ENCODE data around the gene SYNC.
"Not testable (repeated sequence)": the region's sequence is repeated elsewhere in the genome, so short reads cannot be mapped to it uniquely, and the experiment has no call there.

SYNC gene

DNA sequence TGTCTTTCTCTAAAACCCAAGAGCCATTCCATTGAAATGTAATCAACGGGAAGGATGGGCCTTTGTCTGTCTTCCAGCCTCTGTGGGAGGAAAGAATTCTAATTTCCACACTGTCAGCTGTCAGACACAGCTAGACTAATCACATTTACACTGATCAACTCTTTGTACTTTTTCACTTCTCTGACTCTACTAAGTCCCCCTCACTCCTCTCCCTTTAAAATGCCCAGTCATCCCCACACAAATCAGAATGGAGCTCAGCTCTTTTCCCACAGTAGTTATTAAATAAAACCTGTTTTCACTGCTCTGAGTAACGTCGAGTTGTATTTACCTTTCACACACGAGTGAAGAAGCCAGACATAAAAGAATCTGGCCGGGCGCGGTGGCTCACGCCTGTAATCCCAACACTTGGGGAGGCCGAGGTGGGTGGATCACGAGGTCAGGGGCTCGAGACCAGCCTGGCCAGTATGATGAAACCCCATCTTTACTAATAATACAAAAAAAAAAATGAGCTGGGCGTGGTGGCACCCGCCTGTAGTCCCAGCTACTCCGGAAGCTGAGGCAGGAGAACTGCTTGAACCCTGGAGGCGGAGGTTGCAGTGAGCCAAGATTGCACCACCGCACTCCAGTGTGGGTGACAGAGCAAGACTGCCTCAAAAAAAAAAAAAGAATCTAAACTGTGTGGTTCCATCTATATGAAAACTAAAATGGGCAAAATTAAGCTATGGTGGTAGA is 65.5 kb downstream of the SYNC start:
- Histone ChIP-seq H3K27ac (ENCODE audit: low read depth, low read length, severe bottlenecking) (no peak overlapping the region), H3K4me1 (ENCODE audit: control insufficient read depth, insufficient read depth, low read length, poor library complexity, severe bottlenecking) (no peaks in the 10 kb centered on the region), H3K36me3 (ENCODE audit: control insufficient read depth, insufficient read depth, low read length) (peaks cover 41% of the 10 kb centered on the region), H3K4me3 (ENCODE audit: extremely low read depth, insufficient read depth, low read length, poor library complexity, severe bottlenecking) (no peak overlapping the region), H3K9me3 (ENCODE audit: control insufficient read depth, low read length) (no peaks in the 10 kb centered on the region)
- WGBS, 2 experiments (ENCODE audit: insufficient coverage in 2 of 2): 81 to 83% methylated on average over 11 of the region's 16 CpGs

DNA sequence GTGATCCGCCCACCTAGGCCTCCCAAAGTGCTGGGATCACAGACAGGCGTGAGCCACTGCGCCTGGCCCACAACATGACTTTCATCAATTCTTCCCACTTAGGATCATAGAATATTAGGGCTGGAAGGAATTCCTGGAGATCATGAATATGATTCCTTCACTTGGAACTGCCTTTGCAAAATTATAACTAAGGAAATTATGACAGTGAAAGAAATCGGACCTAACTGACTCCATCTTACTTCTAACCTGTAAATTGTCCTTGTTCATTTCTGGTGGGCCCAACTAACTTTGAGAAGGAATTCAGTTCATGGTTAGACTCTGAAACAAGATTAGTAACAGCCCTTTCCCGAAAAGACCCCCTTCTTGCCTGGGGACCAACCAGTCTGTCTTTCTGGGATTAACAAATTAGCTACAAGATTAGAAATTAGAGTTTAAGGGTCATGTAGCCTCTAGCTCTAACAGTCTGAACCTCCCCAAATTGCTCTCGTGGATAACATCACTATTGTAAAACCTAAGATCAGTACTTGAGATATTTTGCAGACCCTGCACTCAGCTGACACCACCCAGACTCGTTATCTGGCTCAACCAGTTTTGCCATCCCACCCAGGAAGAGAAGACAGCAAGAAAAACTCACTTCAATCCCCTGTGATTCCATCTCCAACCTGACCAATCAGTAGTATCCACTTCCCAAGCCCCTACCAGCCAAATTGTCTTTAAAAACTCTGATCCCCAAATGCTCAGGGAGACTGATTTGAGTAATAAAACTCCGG is 66.9 kb downstream of the SYNC start:
- H3K27ac ChIP-seq (ENCODE audit: low read depth, low read length, severe bottlenecking): no peak overlapping the region
- H3K4me1 ChIP-seq (ENCODE audit: control insufficient read depth, insufficient read depth, low read length, poor library complexity, severe bottlenecking): no peaks in the 10 kb centered on the region
- WGBS, 2 experiments (ENCODE audit: insufficient coverage in 2 of 2): 92 to 94% methylated on average over 4 of the region's 8 CpGs
- no peak overlapping the region for H3K4me3 ChIP-seq (ENCODE audit: extremely low read depth, insufficient read depth, low read length, poor library complexity, severe bottlenecking)
- H3K36me3 ChIP-seq (ENCODE audit: control insufficient read depth, insufficient read depth, low read length): peaks cover 42% of the 10 kb centered on the region
- no peaks in the 10 kb centered on the region for H3K9me3 ChIP-seq (ENCODE audit: control insufficient read depth, low read length)

DNA sequence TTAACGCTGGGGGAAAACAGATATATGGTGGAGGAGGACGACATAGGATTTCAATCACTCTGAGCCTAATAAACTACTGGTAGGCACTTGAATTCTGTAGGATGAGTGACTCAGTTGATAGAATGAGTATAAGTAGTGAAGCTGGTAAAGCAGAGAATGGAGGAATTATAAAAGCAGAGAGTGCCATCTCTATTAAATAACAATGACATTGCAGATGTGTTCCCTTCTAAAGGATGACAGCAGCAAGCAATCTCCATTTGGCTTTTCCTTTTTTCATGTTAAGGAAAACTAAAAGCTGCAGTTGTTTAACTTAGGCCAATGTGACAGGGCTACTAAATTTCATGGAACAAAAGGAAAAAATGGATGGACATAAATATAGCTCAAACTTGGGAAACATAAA is 69.7 kb downstream of the SYNC start:
- Histone ChIP-seq H3K36me3 (ENCODE audit: control insufficient read depth, insufficient read depth, low read length) (peaks cover 48% of the 10 kb centered on the region), H3K9me3 (ENCODE audit: control insufficient read depth, low read length) (no peaks in the 10 kb centered on the region), H3K27ac (ENCODE audit: low read depth, low read length, severe bottlenecking) (no peak overlapping the region), H3K4me1 (ENCODE audit: control insufficient read depth, insufficient read depth, low read length, poor library complexity, severe bottlenecking) (no peaks in the 10 kb centered on the region), H3K4me3 (ENCODE audit: extremely low read depth, insufficient read depth, low read length, poor library complexity, severe bottlenecking) (no peak overlapping the region)
- 75 to 80% methylated on average over 1 to 2 of the region's 2 CpGs for WGBS, 2 experiments (ENCODE audit: insufficient coverage in 2 of 2)

DNA sequence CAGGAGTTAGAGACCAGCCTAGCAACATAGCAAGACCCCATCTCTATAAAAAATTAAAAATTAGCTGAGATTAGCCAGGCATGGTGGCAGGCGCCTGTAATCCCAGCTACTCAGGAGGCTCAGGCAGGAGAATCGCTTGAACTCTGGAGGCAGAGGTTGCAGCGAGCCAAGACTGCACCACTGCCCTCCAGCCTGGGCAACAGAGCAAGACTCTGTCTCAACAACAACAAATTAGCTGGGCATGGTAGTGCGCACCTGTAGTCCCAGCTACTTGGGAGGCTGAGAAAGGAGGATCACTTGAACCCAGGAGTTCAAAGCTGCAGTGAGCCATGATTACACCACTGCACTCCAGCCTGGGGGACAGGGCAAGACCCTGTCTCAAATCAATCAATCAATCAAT is 72.4 kb downstream of the SYNC start:
- 93 to 98% methylated on average over 4 of the region's 4 CpGs for WGBS, 2 experiments (ENCODE audit: insufficient coverage in 2 of 2)
- H3K4me1 ChIP-seq (ENCODE audit: control insufficient read depth, insufficient read depth, low read length, poor library complexity, severe bottlenecking): not testable (repeated sequence)
- H3K36me3 ChIP-seq (ENCODE audit: control insufficient read depth, insufficient read depth, low read length): peaks cover 67% of the 10 kb centered on the region

More for the DNA sequence above, 72.4 kb downstream of the SYNC start:
- not testable (repeated sequence) for H3K9me3 ChIP-seq (ENCODE audit: control insufficient read depth, low read length); H3K4me3 ChIP-seq (ENCODE audit: extremely low read depth, insufficient read depth, low read length, poor library complexity, severe bottlenecking); H3K27ac ChIP-seq (ENCODE audit: low read depth, low read length, severe bottlenecking)
